Neural cell (in vitro differentiated cells): ENCODE results near the gene ZNF653. TPM values are rescaled to one million over a fixed set of nuclear protein-coding genes. Genes with fewer than 3 reads are reported as not detected.

Source experiments
- H2AFZ ChIP-seq: fragments of 200-600, 300-800 bp; sonication (generic), shearing (Covaris generic); 2 replicates; pipeline ENCODE4 v1.6.0; 2014; ENCODE audit warnings: low read depth, mild to moderate bottlenecking, antibody characterized with exemption, low read length, moderate library complexity
- H3F3A ChIP-seq: fragments of 200-600 bp; shearing (Covaris generic); 2 replicates; pipeline ENCODE4 v1.6.1; 2016; ENCODE audit warnings: mild to moderate bottlenecking, moderate library complexity, mixed read lengths, antibody characterized with exemption, low read length; ENCODE audit not compliant: insufficient read depth, poor library complexity, severe bottlenecking
- H3K27ac ChIP-seq: fragments of 200-600, 300-800 bp; sonication (generic), shearing (Covaris generic); 2 replicates; pipeline ENCODE4 v1.5.1; 2014; ENCODE audit warnings: mild to moderate bottlenecking, low read length, moderate library complexity
- H3K27me3 ChIP-seq: fragments of 300-800, 200-600 bp; sonication (generic), shearing (Covaris generic); 2 replicates; pipeline ENCODE4 v1.6.0; 2014; ENCODE audit warnings: mild to moderate bottlenecking, low read depth, low read length, moderate library complexity; ENCODE audit not compliant: insufficient read depth
- H3K36me3 ChIP-seq: fragments of 300-800, 200-600 bp; sonication (generic), shearing (Covaris generic); 2 replicates; pipeline ENCODE4 v1.5.1; 2014; ENCODE audit warnings: mild to moderate bottlenecking, antibody characterized with exemption, low read length, moderate library complexity; ENCODE audit not compliant: insufficient read depth
- H3K4me2 ChIP-seq: fragments of 300-800, 200-600 bp; sonication (generic), shearing (Covaris generic); 2 replicates; pipeline ENCODE4 v1.6.0; 2014; ENCODE audit warnings: mild to moderate bottlenecking, low read length
- H3K4me3 ChIP-seq: fragments of 300-800, 200-600 bp; sonication (generic), shearing (Covaris generic); 2 replicates; pipeline ENCODE4 v1.5.1; 2014; ENCODE audit warnings: mild to moderate bottlenecking, low read length, moderate library complexity
- H3K79me2 ChIP-seq: fragments of 200-600 bp; shearing (Covaris generic); replicated peaks from 2 replicates; pipeline ENCODE4 v1.6.0; 2014; ENCODE audit warnings: mild to moderate bottlenecking, low read length, moderate library complexity; ENCODE audit not compliant: insufficient read depth
- H3K9ac ChIP-seq: fragments of 300-800, 200-600 bp; sonication (generic), shearing (Covaris generic); 2 replicates; pipeline ENCODE4 v1.6.1; 2016; ENCODE audit warnings: mild to moderate bottlenecking, low read length, mixed read lengths
- H3K9me2 ChIP-seq: fragments of 200-600 bp; shearing (Covaris generic); 2 replicates; pipeline ENCODE4 v1.6.1; 2016; ENCODE audit warnings: mild to moderate bottlenecking, low read length, mixed read lengths; ENCODE audit not compliant: insufficient read depth
- H3K9me3 ChIP-seq: fragments of 200-600, 300-800 bp; sonication (generic), shearing (Covaris generic); 2 replicates; pipeline ENCODE4 v1.6.1; 2016; ENCODE audit warnings: mild to moderate bottlenecking, mixed run types, low read length, moderate library complexity, mixed read lengths
- H4K20me1 ChIP-seq: fragments of 200-600 bp; shearing (Covaris generic); 2 replicates; pipeline ENCODE4 v1.6.1; 2016; ENCODE audit warnings: mild to moderate bottlenecking, mixed run types; ENCODE audit not compliant: insufficient read depth
- EP300 ChIP-seq: fragments of 450-650 bp; conservative IDR thresholded peaks from 2 replicates; pipeline ENCODE4 v1.6.1; 2014; ENCODE audit warnings: antibody characterized with exemption, mild to moderate bottlenecking, moderate library complexity; ENCODE audit not compliant: poor library complexity, severe bottlenecking
- EZH2 ChIP-seq: fragments of 200-600, 300-800 bp; shearing (Covaris generic), sonication (generic); IDR thresholded peaks from 2 replicates; pipeline ENCODE4 v1.6.1; 2014; ENCODE audit warnings: antibody characterized with exemption, low read length, borderline replicate concordance, mild to moderate bottlenecking; ENCODE audit not compliant: insufficient read depth, poor library complexity, severe bottlenecking
- MXI1 ChIP-seq: fragments of 450-650 bp; conservative IDR thresholded peaks from 2 replicates; pipeline ENCODE4 v1.6.1; 2014; ENCODE audit warnings: antibody characterized with exemption, mild to moderate bottlenecking; ENCODE audit not compliant: poor library complexity, severe bottlenecking
- POLR2AphosphoS5 ChIP-seq: IDR thresholded peaks from 2 replicates; pipeline ENCODE4 v1.6.1; 2012
- RAD21 ChIP-seq: fragments of 450-650 bp; conservative IDR thresholded peaks from 2 replicates; pipeline ENCODE4 v1.6.1; 2014; ENCODE audit warnings: antibody characterized with exemption, mild to moderate bottlenecking, moderate library complexity
- REST ChIP-seq: IDR thresholded peaks from 2 replicates; pipeline ENCODE4 v1.6.1; 2012; ENCODE audit warnings: borderline replicate concordance
- SMC3 ChIP-seq: fragments of 450-650 bp; conservative IDR thresholded peaks from 2 replicates; pipeline ENCODE4 v1.6.1; 2014; ENCODE audit warnings: antibody characterized with exemption, mild to moderate bottlenecking, moderate library complexity; ENCODE audit not compliant: poor library complexity
- TAF1 ChIP-seq: IDR thresholded peaks from 2 replicates; pipeline ENCODE4 v1.6.1; 2012; ENCODE audit warnings: low read depth
- polyA plus RNA-seq: library from polyadenylated mRNA; depleted of rRNA; stranded (reverse); fragments of >200 nt; gene quantifications from 2 replicates; pipeline ENCODE4 v1.2.3, GENCODE V29; 2014
- TF ChIP-seq, protein P1 (sequence below): fragments of 450-650 bp; IDR thresholded peaks from 2 replicates; pipeline ENCODE4 v1.5.1; 2014; ENCODE audit warnings: antibody characterized with exemption, mild to moderate bottlenecking, moderate library complexity; ENCODE audit not compliant: poor library complexity, severe bottlenecking

Gene ZNF653
- polyA plus RNA-seq, 1 donor from 2014 or later = 16.5 TPM

DNA sequence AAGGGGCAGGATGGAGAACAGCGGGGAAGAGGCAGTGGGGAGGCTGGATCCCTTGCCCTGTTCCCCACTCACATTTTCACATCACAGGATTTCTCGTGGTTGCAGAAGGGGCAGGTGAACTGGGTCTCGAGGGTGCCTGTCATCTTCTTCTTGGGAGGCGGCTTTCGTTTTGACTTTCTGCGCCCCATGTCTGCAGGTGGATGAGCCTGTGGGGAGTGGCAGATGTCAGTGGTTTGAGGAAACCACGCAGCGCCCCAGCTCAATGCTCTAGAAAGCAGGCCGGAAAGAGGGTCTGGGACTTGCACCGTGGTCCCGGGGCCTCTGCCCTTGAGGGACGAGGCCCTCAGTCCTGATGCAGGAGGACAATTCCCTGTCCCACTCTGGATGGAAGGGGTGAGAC is 48.5 kb upstream of the ZNF653 start:
- Histone ChIP-seq H3K9me2 (no peaks in the 10 kb centered on the region), H3K27me3 (no peaks in the 10 kb centered on the region), H3K9me3 (no peaks in the 10 kb centered on the region), H4K20me1 (no peaks in the 10 kb centered on the region), H3K4me2 (no peak overlapping the region), H2AFZ (no peak overlapping the region), H3F3A (no peaks in the 10 kb centered on the region), H3K79me2 (peaks cover 19% of the 10 kb centered on the region), H3K27ac (no peak overlapping the region), H3K36me3 (no peaks in the 10 kb centered on the region), H3K9ac (no peak overlapping the region), H3K4me3 (no peak overlapping the region)
- TF ChIP-seq REST (no peak), MXI1 (no peak), EP300 (no peak), RAD21 (no peak), TAF1 (no peak), EZH2 (no peak), POLR2AphosphoS5 (no peak), SMC3 (no peak)
- TF ChIP-seq, protein P1, sequence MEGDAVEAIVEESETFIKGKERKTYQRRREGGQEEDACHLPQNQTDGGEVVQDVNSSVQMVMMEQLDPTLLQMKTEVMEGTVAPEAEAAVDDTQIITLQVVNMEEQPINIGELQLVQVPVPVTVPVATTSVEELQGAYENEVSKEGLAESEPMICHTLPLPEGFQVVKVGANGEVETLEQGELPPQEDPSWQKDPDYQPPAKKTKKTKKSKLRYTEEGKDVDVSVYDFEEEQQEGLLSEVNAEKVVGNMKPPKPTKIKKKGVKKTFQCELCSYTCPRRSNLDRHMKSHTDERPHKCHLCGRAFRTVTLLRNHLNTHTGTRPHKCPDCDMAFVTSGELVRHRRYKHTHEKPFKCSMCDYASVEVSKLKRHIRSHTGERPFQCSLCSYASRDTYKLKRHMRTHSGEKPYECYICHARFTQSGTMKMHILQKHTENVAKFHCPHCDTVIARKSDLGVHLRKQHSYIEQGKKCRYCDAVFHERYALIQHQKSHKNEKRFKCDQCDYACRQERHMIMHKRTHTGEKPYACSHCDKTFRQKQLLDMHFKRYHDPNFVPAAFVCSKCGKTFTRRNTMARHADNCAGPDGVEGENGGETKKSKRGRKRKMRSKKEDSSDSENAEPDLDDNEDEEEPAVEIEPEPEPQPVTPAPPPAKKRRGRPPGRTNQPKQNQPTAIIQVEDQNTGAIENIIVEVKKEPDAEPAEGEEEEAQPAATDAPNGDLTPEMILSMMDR = no peak

DNA sequence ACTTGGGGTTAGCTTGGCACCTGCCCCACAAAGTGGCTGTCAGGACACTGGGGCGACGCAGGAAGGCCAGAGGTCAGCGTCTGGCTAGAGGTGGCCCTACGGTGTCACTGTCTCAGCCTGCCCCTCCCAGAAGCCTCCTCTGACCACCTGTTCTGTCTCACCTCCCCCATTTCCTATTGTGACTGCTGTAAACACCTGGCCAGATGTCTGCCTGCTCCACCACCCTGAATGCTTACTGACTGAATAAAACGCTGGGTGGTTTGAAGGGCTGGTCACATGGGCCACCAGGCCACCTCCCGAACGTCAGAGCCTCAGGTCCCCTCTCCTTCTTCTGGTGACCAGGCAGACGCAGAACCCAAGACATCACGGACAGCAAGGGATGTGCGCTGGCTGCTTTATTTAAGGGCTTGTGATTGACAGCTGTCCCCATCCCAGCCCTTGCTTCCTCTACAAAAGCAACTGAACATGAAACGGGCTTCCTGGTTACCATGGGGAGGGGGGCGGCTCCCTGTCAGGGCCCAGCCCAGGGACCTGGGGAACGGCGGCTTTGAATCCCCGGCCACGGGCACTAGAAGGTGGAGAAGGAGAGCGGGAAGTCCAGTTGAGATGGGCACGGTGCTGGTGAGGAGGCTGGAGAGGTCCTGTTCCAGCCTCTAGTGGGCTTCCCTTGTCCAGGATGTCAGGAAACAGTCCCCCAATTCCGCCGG is 47.2 kb upstream of the ZNF653 start:
- no peaks in the 10 kb centered on the region for H3K27me3 ChIP-seq
- no peak overlapping the region for H3K27ac ChIP-seq
- H4K20me1 ChIP-seq = no peaks in the 10 kb centered on the region
- H3K36me3 ChIP-seq = no peaks in the 10 kb centered on the region
- TF ChIP-seq, protein P1 = no peak
- TF ChIP-seq POLR2AphosphoS5 = no peak
- TF ChIP-seq EZH2 = no peak
- TF ChIP-seq TAF1 = no peak
- no peak for TF ChIP-seq RAD21
- TF ChIP-seq SMC3 = no peak
- TF ChIP-seq MXI1 = no peak
- no peak for TF ChIP-seq REST
- TF ChIP-seq EP300 = no peak
- no peaks in the 10 kb centered on the region for H3K9me2 ChIP-seq
- no peak overlapping the region for H2AFZ ChIP-seq
- no peak overlapping the region for H3K9ac ChIP-seq
- H3K4me2 ChIP-seq = no peak overlapping the region
- no peak overlapping the region for H3K4me3 ChIP-seq
- H3K79me2 ChIP-seq = peaks cover 9% of the 10 kb centered on the region
- H3F3A ChIP-seq = no peaks in the 10 kb centered on the region
- H3K9me3 ChIP-seq = no peaks in the 10 kb centered on the region
